ENCODE measurements around the gene LCE1D. TPM values are rescaled to one million over a fixed set of nuclear protein-coding genes. Genes with fewer than 3 reads are reported as not detected.

LCE1D gene
- total RNA-seq, 1 experiment from 2014 or later = not detected

- Histone ChIP-seq H2BK120ac (ENCODE audit: low read depth, low read length, poor library complexity, severe bottlenecking) (no peak overlapping the region), H2AK5ac (ENCODE audit: insufficient read length, low read length) (no peak overlapping the region), H3K14ac (ENCODE audit: insufficient read depth, low read length) (no peak overlapping the region), H3K23ac (ENCODE audit: insufficient read length, low read depth, low read length) (no peak overlapping the region), H3K4ac (ENCODE audit: low read depth, low read length) (no peak overlapping the region), H3T11ph (ENCODE audit: low read length) (no peak overlapping the region), H3K56ac (ENCODE audit: insufficient read length, low read depth, low read length) (no peak overlapping the region), H4K5ac (ENCODE audit: insufficient read length, low read depth, low read length) (no peak overlapping the region), H4K91ac (ENCODE audit: insufficient read length, low read depth, low read length) (no peak overlapping the region), H3K27me3 (ENCODE audit: insufficient read depth, low read length) (no peaks in the 10 kb centered on the region; the same call in 1 of the 2 replicates), H2BK15ac (ENCODE audit: low read depth, low read length) (no peak overlapping the region), H3K23me2 (ENCODE audit: insufficient read length, low read depth, low read length, poor library complexity, severe bottlenecking) (no peaks in the 10 kb centered on the region), H3K79me1 (ENCODE audit: insufficient read depth, low read depth, low read length, poor library complexity, severe bottlenecking) (no peaks in the 10 kb centered on the region), H2AFZ (ENCODE audit: low read length) (no peak overlapping the region), H2BK12ac (ENCODE audit: insufficient read length, low read depth, low read length) (no peak overlapping the region), H4K20me1 (ENCODE audit: control insufficient read depth, insufficient read depth, insufficient read length) (no peaks in the 10 kb centered on the region), H2BK20ac (ENCODE audit: low read depth, low read length, poor library complexity, severe bottlenecking) (no peak overlapping the region), H3K9ac (ENCODE audit: extremely low read depth, insufficient read length, low read length) (no peak overlapping the region), H3K9me3 (ENCODE audit: control insufficient read depth, low read depth, low read length) (peaks cover 55% of the 10 kb centered on the region), H3K4me2 (ENCODE audit: insufficient read depth, insufficient read length, low read length) (no peak overlapping the region), H4K8ac (replicated peaks; ENCODE audit: insufficient read length, low read depth, low read length) (no peak overlapping the region), H3K4me1 (ENCODE audit: insufficient read depth, low read length) (no peaks in the 10 kb centered on the region), H2BK5ac (ENCODE audit: insufficient read length, low read length) (no peak overlapping the region), H3K18ac (ENCODE audit: insufficient read length, low read depth, low read length) (no peak overlapping the region), H3K27ac (ENCODE audit: insufficient read length, low read depth, low read length) (no peak overlapping the region), H3K79me2 (ENCODE audit: insufficient read depth, low read length) (no peaks in the 10 kb centered on the region)
- no peaks in the 10 kb centered on the region for H3K4me1 Mint-ChIP-seq
- peaks cover 4 to 21% (median 8%) of the 10 kb centered on the region in 3 experiments for H3K36me3 Mint-ChIP-seq (ENCODE audit: insufficient read depth in 1 of 3, low read depth in 3 of 3)
- no CpG with 5 or more reads among the region's 4 CpGs for WGBS (ENCODE audit: extremely low coverage, insufficient read length, low lambda C conversion rate)
- peaks cover 88 to 93% of the 10 kb centered on the region in 2 experiments for H3K9me3 Mint-ChIP-seq
- H3K27me3 Mint-ChIP-seq (ENCODE audit: low read depth) = no peaks in the 10 kb centered on the region
- no peak overlapping the region for H3K27ac Mint-ChIP-seq
- no peak overlapping the region for H3K4me3 Mint-ChIP-seq
- TF ChIP-seq, protein P1, sequence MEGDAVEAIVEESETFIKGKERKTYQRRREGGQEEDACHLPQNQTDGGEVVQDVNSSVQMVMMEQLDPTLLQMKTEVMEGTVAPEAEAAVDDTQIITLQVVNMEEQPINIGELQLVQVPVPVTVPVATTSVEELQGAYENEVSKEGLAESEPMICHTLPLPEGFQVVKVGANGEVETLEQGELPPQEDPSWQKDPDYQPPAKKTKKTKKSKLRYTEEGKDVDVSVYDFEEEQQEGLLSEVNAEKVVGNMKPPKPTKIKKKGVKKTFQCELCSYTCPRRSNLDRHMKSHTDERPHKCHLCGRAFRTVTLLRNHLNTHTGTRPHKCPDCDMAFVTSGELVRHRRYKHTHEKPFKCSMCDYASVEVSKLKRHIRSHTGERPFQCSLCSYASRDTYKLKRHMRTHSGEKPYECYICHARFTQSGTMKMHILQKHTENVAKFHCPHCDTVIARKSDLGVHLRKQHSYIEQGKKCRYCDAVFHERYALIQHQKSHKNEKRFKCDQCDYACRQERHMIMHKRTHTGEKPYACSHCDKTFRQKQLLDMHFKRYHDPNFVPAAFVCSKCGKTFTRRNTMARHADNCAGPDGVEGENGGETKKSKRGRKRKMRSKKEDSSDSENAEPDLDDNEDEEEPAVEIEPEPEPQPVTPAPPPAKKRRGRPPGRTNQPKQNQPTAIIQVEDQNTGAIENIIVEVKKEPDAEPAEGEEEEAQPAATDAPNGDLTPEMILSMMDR (conservative IDR thresholded peaks at IDR 0.05) = no peak
- no peak for DNase-seq
These were observed 835 bp upstream of the LCE1D start for GRCh38 chr1:152795686-152796085.
